ENCODE measurements around the gene FIP1L1.

FIP1L1 gene

GRCh38 chr4:53507058-53507457, 129.6 kb downstream of the FIP1L1 start:
- DNase-seq, result no peak

- DNase-seq, result no peak
These were observed 130.3 kb downstream of the FIP1L1 start for GRCh38 chr4:53507671-53508286.

- DNase-seq, result no peak
These were observed 131.0 kb downstream of the FIP1L1 start for GRCh38 chr4:53508446-53508845.

- no peak for DNase-seq
These were observed 132.9 kb downstream of the FIP1L1 start for GRCh38 chr4:53510321-53510720.

Measured in NCI-H187 (cell line).